Neuronal stem cell (in vitro differentiated cells): Measurements from ENCODE around the gene PDE6B.

Experiments used
- DNase-seq: peaks from one replicate; pipeline ENCODE4 v3.0.0-alpha.2; 2013; ENCODE audit warnings: low spot score
- H2AFZ ChIP-seq: one replicate; pipeline ENCODE4 v1.6.1; 2013; ENCODE audit warnings: mild to moderate bottlenecking, low read length, inconsistent platforms
- H2AK5ac ChIP-seq: 2 replicates; pipeline ENCODE4 v1.6.1; 2013; ENCODE audit warnings: low read depth, mild to moderate bottlenecking, inconsistent platforms, low read length, moderate library complexity, mixed read lengths
- H2BK120ac ChIP-seq: 2 replicates; pipeline ENCODE4 v1.6.1; 2013; ENCODE audit warnings: low read depth, mild to moderate bottlenecking, inconsistent platforms, low read length, moderate library complexity, mixed read lengths
- H2BK12ac ChIP-seq: one replicate; pipeline ENCODE4 v1.6.1; 2013; ENCODE audit warnings: low read length, inconsistent platforms
- H2BK15ac ChIP-seq: 2 replicates; pipeline ENCODE4 v1.6.1; 2013; ENCODE audit warnings: mild to moderate bottlenecking, low read length, inconsistent platforms, mixed read lengths
- H2BK5ac ChIP-seq: one replicate; pipeline ENCODE4 v1.6.1; 2013; ENCODE audit warnings: inconsistent platforms, mild to moderate bottlenecking, low read length, moderate library complexity
- H3K14ac ChIP-seq: one replicate; pipeline ENCODE4 v1.6.1; 2013; ENCODE audit warnings: low read length, inconsistent platforms
- H3K18ac ChIP-seq: 2 replicates; pipeline ENCODE4 v1.6.1; 2013; ENCODE audit warnings: low read length, inconsistent platforms
- H3K23ac ChIP-seq: 2 replicates; pipeline ENCODE4 v1.6.1; 2013; ENCODE audit warnings: low read depth, mild to moderate bottlenecking, mixed read lengths, low read length, inconsistent platforms; ENCODE audit not compliant: poor library complexity
- H3K27ac ChIP-seq: replicated peaks from 3 replicates; pipeline ENCODE4 v1.5.1; 2013; ENCODE audit warnings: low read length, inconsistent platforms
- H3K27me3 ChIP-seq, 3 experiments: 2 replicates each; pipeline ENCODE4 v1.6.1; 2013; ENCODE audit warnings: low read length in 3 of 3, mild to moderate bottlenecking in 2 of 3, inconsistent platforms in 1 of 3, low read depth in 1 of 3, mixed read lengths in 1 of 3, moderate library complexity in 1 of 3; ENCODE audit not compliant: control insufficient read depth in 3 of 3, insufficient read depth in 3 of 3
- H3K36me3 ChIP-seq, 2 donors: replicated peaks in 1 of 2; 2 replicates each; pipeline ENCODE4 v1.6.1; 2013; ENCODE audit warnings: low read length in 2 of 2; ENCODE audit not compliant: control insufficient read depth in 2 of 2, insufficient read depth in 2 of 2
- H3K4ac ChIP-seq: 2 replicates; pipeline ENCODE4 v1.6.1; 2013; ENCODE audit warnings: inconsistent platforms, mild to moderate bottlenecking, low read length, moderate library complexity
- H3K4me1 ChIP-seq, 2 donors: 1 replicate in 1 of 2; 2 replicates in 1 of 2; pipeline ENCODE4 v1.6.1; 2013; ENCODE audit warnings: low read length in 2 of 2, low read depth in 1 of 2; ENCODE audit not compliant: control insufficient read depth in 2 of 2, insufficient read depth in 1 of 2
- H3K4me2 ChIP-seq: one replicate; pipeline ENCODE4 v1.6.1; 2013; ENCODE audit warnings: mild to moderate bottlenecking, low read length, inconsistent platforms; ENCODE audit not compliant: insufficient read depth, poor library complexity, severe bottlenecking
- H3K4me3 ChIP-seq, 2 donors: 2 replicates each; pipeline ENCODE4 v1.5.1; 2013; ENCODE audit warnings: low read length in 2 of 2, mild to moderate bottlenecking in 2 of 2, inconsistent platforms in 1 of 2, moderate library complexity in 1 of 2
- H3K79me1 ChIP-seq: one replicate; pipeline ENCODE4 v1.6.1; 2013; ENCODE audit warnings: low read depth, mild to moderate bottlenecking, inconsistent platforms, low read length, moderate library complexity
- H3K9ac ChIP-seq: one replicate; pipeline ENCODE4 v1.6.1; 2013; ENCODE audit warnings: mild to moderate bottlenecking, low read depth, low read length, inconsistent platforms; ENCODE audit not compliant: poor library complexity
- H3K9me3 ChIP-seq, 2 donors: replicated peaks in 1 of 2; 2 replicates each; pipeline versions ENCODE3 to v1.6.1; 2013; ENCODE audit warnings: low read length in 2 of 2, mild to moderate bottlenecking in 2 of 2, inconsistent platforms in 1 of 2, low read depth in 1 of 2, mixed read lengths in 1 of 2, moderate library complexity in 1 of 2; ENCODE audit not compliant: control insufficient read depth in 2 of 2, insufficient read depth in 1 of 2
- H4K8ac ChIP-seq: one replicate; pipeline ENCODE4 v1.6.1; 2013; ENCODE audit warnings: low read depth, mild to moderate bottlenecking, inconsistent platforms, low read length, moderate library complexity
- H4K91ac ChIP-seq: one replicate; pipeline ENCODE4 v1.6.1; 2013; ENCODE audit warnings: low read length, low read depth, mild to moderate bottlenecking, inconsistent platforms; ENCODE audit not compliant: poor library complexity
- WGBS, 2 donors: extraction: QIAGEN DNeasy Blood & Tissue Kit; methylation state at CpG; one replicate each; pipeline ENCODE4 v1.1.7; 2013; ENCODE audit warnings: missing lambda C conversion rate in 2 of 2, mixed read lengths in 1 of 2; ENCODE audit not compliant: insufficient read length in 2 of 2, insufficient replicate concordance in 1 of 2; ENCODE audit errors: extremely low coverage in 2 of 2; 5-methylcytosine and 5-hydroxymethylcytosine counted together

PDE6B gene

GRCh38 chr4:712916-713632 is 87.7 kb downstream of the PDE6B start:
- peaks cover 40% of the 10 kb centered on the region for H3K79me1 ChIP-seq
- H3K36me3 ChIP-seq = peaks cover 16 to 56% of the 10 kb centered on the region in 2 donors
- no peak overlapping the region for H3K4ac ChIP-seq
- no peak overlapping the region for H4K8ac ChIP-seq
- peaks cover 6 to 29% of the 10 kb centered on the region in 2 donors for H3K9me3 ChIP-seq
- H2AFZ ChIP-seq = no peak overlapping the region
- H2BK15ac ChIP-seq = no peak overlapping the region
- no peak overlapping the region for H3K14ac ChIP-seq
- no peak overlapping the region for H2BK5ac ChIP-seq
- H3K4me3 ChIP-seq = no peak overlapping the region
- H3K4me1 ChIP-seq = peaks cover 0 to under 1% of the 10 kb centered on the region in 2 donors
- no peak for DNase-seq
- WGBS, 2 donors = no CpG with 5 or more reads among the region's 9 CpGs
- peak overlapping the region; percentile 48 for H3K23ac ChIP-seq
- H2BK12ac ChIP-seq = no peak overlapping the region
- H2BK120ac ChIP-seq = no peak overlapping the region
- no peak overlapping the region for H4K91ac ChIP-seq
- no peak overlapping the region for H3K9ac ChIP-seq
- H2AK5ac ChIP-seq = peak overlapping the region; percentile 34
- no peak overlapping the region for H3K18ac ChIP-seq
- no peaks in the 10 kb centered on the region for H3K27me3 ChIP-seq
- no peak overlapping the region for H3K4me2 ChIP-seq
- no peak overlapping the region for H3K27ac ChIP-seq

GRCh38 chr4:714087-714486 is 88.7 kb downstream of the PDE6B start:
- Histone ChIP-seq H3K9ac (no peak overlapping the region), H2BK12ac (no peak overlapping the region), H2BK120ac (no peak overlapping the region), H3K27ac (no peak overlapping the region), H2BK5ac (no peak overlapping the region), H3K79me1 (peaks cover 40% of the 10 kb centered on the region), H2AK5ac (no peak overlapping the region), H3K14ac (no peak overlapping the region), H3K36me3 (peaks cover 14 to 47% of the 10 kb centered on the region in 2 donors), H3K4me2 (no peak overlapping the region), H2AFZ (no peak overlapping the region), H3K4me1 (no peaks in the 10 kb centered on the region), H3K23ac (peak overlapping the region; percentile 73), H4K91ac (no peak overlapping the region), H3K4me3 (no peak overlapping the region), H3K27me3 (no peaks in the 10 kb centered on the region), H3K18ac (peak overlapping the region; percentile 11), H2BK15ac (no peak overlapping the region), H3K4ac (no peak overlapping the region), H4K8ac (peak overlapping the region; percentile 43), H3K9me3 (peaks cover 6 to 20% of the 10 kb centered on the region in 2 donors)
- no peak for DNase-seq
- no CpG with 5 or more reads among the region's 18 CpGs for WGBS, 2 donors

GRCh38 chr4:717601-718320 is 92.4 kb downstream of the PDE6B start:
- no peak overlapping the region for H2AFZ ChIP-seq
- no peak for DNase-seq
- H2AK5ac ChIP-seq = no peak overlapping the region
- peaks cover 58% of the 10 kb centered on the region for H3K79me1 ChIP-seq
- peak overlapping the region; percentile 39 for H2BK5ac ChIP-seq
- H3K14ac ChIP-seq = no peak overlapping the region
- H3K9ac ChIP-seq = peak overlapping the region; percentile 24
- H3K27ac ChIP-seq = no peak overlapping the region
- peaks cover 5 to 6% of the 10 kb centered on the region in 2 donors for H3K9me3 ChIP-seq
- no peaks in the 10 kb centered on the region for H3K4me1 ChIP-seq
- H3K36me3 ChIP-seq = peaks cover 17 to 55% of the 10 kb centered on the region in 2 donors
- H4K91ac ChIP-seq = no peak overlapping the region
- no peak overlapping the region for H2BK15ac ChIP-seq
- no peak overlapping the region for H3K4me2 ChIP-seq
- no peak overlapping the region for H2BK120ac ChIP-seq
- no peak overlapping the region for H4K8ac ChIP-seq
- H2BK12ac ChIP-seq = no peak overlapping the region
- no CpG with 5 or more reads among the region's 34 CpGs for WGBS, 2 donors
- H3K23ac ChIP-seq = peak overlapping the region; percentile 65
- H3K4me3 ChIP-seq = no peak overlapping the region
- H3K4ac ChIP-seq = no peak overlapping the region
- H3K18ac ChIP-seq = no peak overlapping the region
- H3K27me3 ChIP-seq = no peaks in the 10 kb centered on the region

GRCh38 chr4:718460-718859 is 93.1 kb downstream of the PDE6B start:
- Histone ChIP-seq H3K79me1 (peaks cover 59% of the 10 kb centered on the region), H3K9me3 (peaks cover 5 to 6% of the 10 kb centered on the region in 2 donors), H4K91ac (no peak overlapping the region), H3K27me3 (no peaks in the 10 kb centered on the region), H3K4me3 (no peak overlapping the region), H3K9ac (no peak overlapping the region), H3K27ac (no peak overlapping the region), H2BK12ac (no peak overlapping the region), H3K18ac (no peak overlapping the region), H3K14ac (no peak overlapping the region), H3K36me3 (peaks cover 17 to 55% of the 10 kb centered on the region in 2 donors), H4K8ac (no peak overlapping the region), H3K4ac (no peak overlapping the region), H2BK5ac (no peak overlapping the region), H2BK120ac (no peak overlapping the region), H3K4me1 (no peaks in the 10 kb centered on the region), H3K23ac (peak overlapping the region; percentile 65), H3K4me2 (no peak overlapping the region), H2BK15ac (no peak overlapping the region), H2AFZ (no peak overlapping the region), H2AK5ac (no peak overlapping the region)
- no CpG with 5 or more reads among the region's 8 CpGs for WGBS, 2 donors
- DNase-seq = no peak
